Suprapubic skin (tissue), 4 donors: Measurements from ENCODE around the gene KRT31. TPM values are rescaled to one million over a fixed set of nuclear protein-coding genes. Genes with fewer than 3 reads are reported as not detected.

Experiments used
- DNase-seq, 2 donors: peaks; one replicate each; pipeline ENCODE4 v3.0.0-alpha.2; 2019; ENCODE audit warnings: low spot score in 2 of 2
- H3K27ac ChIP-seq: fragments of 200-600 bp; sonication (generic); one replicate; pipeline ENCODE4 v1.5.1; 2019
- H3K27me3 ChIP-seq: fragments of 200-600 bp; sonication (generic); one replicate; pipeline ENCODE4 v1.5.1; 2019
- H3K36me3 ChIP-seq: fragments of 200-600 bp; sonication (generic); one replicate; pipeline ENCODE4 v1.5.1; 2019
- H3K4me1 ChIP-seq: fragments of 200-600 bp; sonication (generic); one replicate; pipeline ENCODE4 v1.5.1; 2019
- H3K4me3 ChIP-seq: fragments of 200-600 bp; sonication (generic); one replicate; pipeline ENCODE4 v1.5.1; 2019; ENCODE audit warnings: mild to moderate bottlenecking
- H3K9me3 ChIP-seq: fragments of 200-600 bp; sonication (generic); one replicate; pipeline ENCODE4 v1.5.1; 2019
- EP300 ChIP-seq: sonication (generic); formaldehyde crosslinking; IDR thresholded peaks from one replicate; pipeline ENCODE4 v1.6.1; 2017; ENCODE audit warnings: antibody characterized with exemption
- POLR2A ChIP-seq, 2 donors: fragments of 450-650 bp; IDR thresholded peaks; one replicate each; pipeline ENCODE4 v1.6.1; 2017; ENCODE audit warnings: antibody characterized with exemption in 2 of 2, mild to moderate bottlenecking in 2 of 2, moderate library complexity in 2 of 2
- POLR2AphosphoS5 ChIP-seq, 3 donors: sonication (generic); formaldehyde crosslinking; IDR thresholded peaks; one replicate each; pipeline ENCODE4 v1.6.1; 2017; ENCODE audit warnings: antibody characterized with exemption in 3 of 3
- WGBS: methylation state at CpG from one replicate; pipeline ENCODE4 v1.1.5; 2018; 5-methylcytosine and 5-hydroxymethylcytosine counted together
- total RNA-seq, 4 donors: library from RNA; depleted of rRNA; stranded (reverse); fragments of >200 nt; gene quantifications; one replicate each; pipeline ENCODE4 v1.1.0, GENCODE V29; 2016
- TF ChIP-seq, protein P1 (sequence below), 2 donors: fragments of 200-600 bp in 1 of 2; fragments of 450-650 bp in 1 of 2; sonication (generic) in 1 of 2; IDR thresholded peaks; one replicate each; pipeline ENCODE4 v1.5.1; 2016 to 2019; ENCODE audit warnings: antibody characterized with exemption in 2 of 2, mild to moderate bottlenecking in 1 of 2, moderate library complexity in 1 of 2

The KRT31 gene
- total RNA-seq, 4 donors from 2014 or later: 38.5 to 618 (median 84.8) TPM

DNA sequence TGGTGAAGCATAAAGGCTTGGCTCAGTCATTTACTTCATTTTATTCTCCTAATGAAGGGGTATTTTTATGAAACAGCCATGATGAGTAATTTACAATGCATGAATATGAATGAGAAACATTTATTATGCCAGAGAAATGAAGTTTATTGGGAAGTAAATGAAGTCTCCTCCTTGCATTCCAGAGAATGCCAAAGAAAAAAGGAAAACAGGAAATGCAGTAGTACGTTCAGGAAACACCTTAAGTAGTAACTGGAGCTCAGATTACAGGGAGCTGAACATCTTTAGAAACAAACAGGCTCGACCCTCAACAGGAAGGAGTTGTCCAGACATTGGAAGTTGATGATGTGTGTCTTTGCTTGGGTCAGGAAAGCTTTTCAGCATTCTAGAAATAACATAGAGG lies 19.9 kb downstream of the KRT31 start:
- TF ChIP-seq, protein P1, sequence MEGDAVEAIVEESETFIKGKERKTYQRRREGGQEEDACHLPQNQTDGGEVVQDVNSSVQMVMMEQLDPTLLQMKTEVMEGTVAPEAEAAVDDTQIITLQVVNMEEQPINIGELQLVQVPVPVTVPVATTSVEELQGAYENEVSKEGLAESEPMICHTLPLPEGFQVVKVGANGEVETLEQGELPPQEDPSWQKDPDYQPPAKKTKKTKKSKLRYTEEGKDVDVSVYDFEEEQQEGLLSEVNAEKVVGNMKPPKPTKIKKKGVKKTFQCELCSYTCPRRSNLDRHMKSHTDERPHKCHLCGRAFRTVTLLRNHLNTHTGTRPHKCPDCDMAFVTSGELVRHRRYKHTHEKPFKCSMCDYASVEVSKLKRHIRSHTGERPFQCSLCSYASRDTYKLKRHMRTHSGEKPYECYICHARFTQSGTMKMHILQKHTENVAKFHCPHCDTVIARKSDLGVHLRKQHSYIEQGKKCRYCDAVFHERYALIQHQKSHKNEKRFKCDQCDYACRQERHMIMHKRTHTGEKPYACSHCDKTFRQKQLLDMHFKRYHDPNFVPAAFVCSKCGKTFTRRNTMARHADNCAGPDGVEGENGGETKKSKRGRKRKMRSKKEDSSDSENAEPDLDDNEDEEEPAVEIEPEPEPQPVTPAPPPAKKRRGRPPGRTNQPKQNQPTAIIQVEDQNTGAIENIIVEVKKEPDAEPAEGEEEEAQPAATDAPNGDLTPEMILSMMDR (IDR thresholded peaks at IDR 0.05): no peak
- TF ChIP-seq POLR2A (IDR thresholded peaks at IDR 0.05) (no peak), EP300 (no peak), POLR2AphosphoS5 (IDR thresholded peaks at IDR 0.05) (no peak)
- H3K4me3 ChIP-seq: no peak overlapping the region
- no peaks in the 10 kb centered on the region for H3K4me1 ChIP-seq
- H3K36me3 ChIP-seq: no peaks in the 10 kb centered on the region
- WGBS: 4% methylated on average over 2 of the region's 2 CpGs
- peaks cover 4% of the 10 kb centered on the region for H3K27me3 ChIP-seq
- no peak overlapping the region for H3K27ac ChIP-seq
- no peak for DNase-seq
- no peaks in the 10 kb centered on the region for H3K9me3 ChIP-seq

DNA sequence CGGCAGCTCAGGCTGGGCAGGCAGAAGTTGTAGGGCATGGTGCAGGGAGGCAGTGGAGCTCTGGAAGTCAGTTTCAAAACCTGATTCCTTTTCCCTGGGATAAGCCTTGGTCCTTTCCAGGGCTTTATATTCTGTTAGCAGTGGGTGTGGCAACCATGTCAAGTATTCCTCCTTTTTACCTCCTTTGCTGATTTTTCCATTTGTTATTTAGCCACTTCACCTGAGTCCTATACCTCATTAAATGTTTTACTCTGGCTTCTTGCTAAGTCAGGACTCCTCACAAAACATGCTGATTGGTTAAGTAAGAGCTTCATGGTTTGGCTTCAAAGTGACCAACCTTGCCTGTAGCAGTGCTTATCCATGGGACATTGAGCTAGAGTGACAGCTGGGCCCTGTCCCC lies 27.7 kb downstream of the KRT31 start, which contains the start of gene KRT33B:
Gene KRT33B (minus strand): TSS at position 101 of the 400 bp plus-strand sequence. CDS start 63 bp downstream, at position 38.
- no peak for DNase-seq
- no peak for TF ChIP-seq POLR2AphosphoS5 (IDR thresholded peaks at IDR 0.05)
- TF ChIP-seq, protein P1 (IDR thresholded peaks at IDR 0.05): no peak
- TF ChIP-seq EP300: no peak
- Histone ChIP-seq H3K9me3 (no peaks in the 10 kb centered on the region), H3K27ac (no peak within 1 kb of the TSS), H3K36me3 (no peaks in the 10 kb centered on the region), H3K4me3 (no peak within 1 kb of the TSS), H3K4me1 (no peaks in the 10 kb centered on the region), H3K27me3 (peaks cover 4% of the 10 kb centered on the region)
- WGBS: 100% methylated on average over 1 of the region's 1 CpG

DNA sequence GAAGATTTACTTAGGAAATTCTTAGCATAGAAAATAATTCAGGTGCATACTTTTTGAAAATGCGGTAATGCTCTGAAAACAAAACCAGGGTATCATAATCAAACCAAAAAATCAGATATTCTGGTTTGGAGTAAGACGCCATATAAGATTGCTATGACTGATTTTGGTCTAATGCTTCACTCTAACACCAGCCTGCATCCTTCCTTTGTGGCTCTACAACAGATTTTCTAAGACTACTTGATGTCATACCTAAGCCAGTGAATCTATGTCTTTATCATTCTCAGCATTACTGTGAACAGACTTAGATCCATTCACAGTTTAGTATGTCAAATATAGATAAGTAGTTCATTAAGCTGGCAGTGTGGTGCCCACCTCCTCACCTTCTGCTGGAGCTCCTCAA lies 28.4 kb downstream of the KRT31 start:
- H3K4me1 ChIP-seq: no peaks in the 10 kb centered on the region
- H3K4me3 ChIP-seq: no peak overlapping the region
- no peak for TF ChIP-seq EP300
- TF ChIP-seq POLR2A (IDR thresholded peaks at IDR 0.05): no peak
- TF ChIP-seq, protein P1 (IDR thresholded peaks at IDR 0.05): no peak
- TF ChIP-seq POLR2AphosphoS5 (IDR thresholded peaks at IDR 0.05): no peak
- peaks cover 4% of the 10 kb centered on the region for H3K27me3 ChIP-seq
- H3K27ac ChIP-seq: no peak overlapping the region
- no peaks in the 10 kb centered on the region for H3K9me3 ChIP-seq
- no peak for DNase-seq
- H3K36me3 ChIP-seq: no peaks in the 10 kb centered on the region
- WGBS: 92% methylated on average over 2 of the region's 2 CpGs

DNA sequence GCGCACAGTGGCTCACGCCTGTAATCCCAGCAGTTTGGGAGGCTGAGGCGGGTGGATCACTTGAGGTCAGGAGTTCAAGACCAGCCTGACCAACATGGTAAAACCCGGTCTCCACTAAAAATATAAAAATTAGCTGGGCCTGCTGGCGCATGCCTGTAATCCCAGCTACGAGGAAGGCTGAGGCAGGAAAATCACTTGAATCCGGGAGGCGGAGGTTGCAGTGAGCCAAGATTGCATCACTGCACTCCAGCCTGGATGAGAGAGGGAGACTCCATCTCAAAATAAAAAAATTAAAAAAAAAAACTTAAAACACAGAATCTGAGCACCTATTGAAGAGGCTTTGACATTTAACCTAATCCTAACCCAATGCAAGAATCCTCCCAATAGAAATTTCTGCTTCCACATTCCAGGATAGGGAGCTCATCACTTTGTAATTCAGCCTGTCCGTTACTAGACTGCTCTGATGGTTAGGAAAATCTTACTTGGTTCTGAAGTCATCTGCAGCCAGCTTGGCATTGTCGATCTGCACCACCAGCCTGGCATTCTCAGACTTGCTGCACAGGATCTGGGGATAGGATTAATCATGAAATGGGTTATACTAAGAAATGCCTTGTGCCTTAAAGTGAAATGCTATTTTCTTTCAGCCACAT lies 29.9 kb downstream of the KRT31 start:
- Histone ChIP-seq H3K27ac (no peak overlapping the region), H3K9me3 (no peaks in the 10 kb centered on the region), H3K36me3 (no peaks in the 10 kb centered on the region), H3K4me1 (no peaks in the 10 kb centered on the region), H3K4me3 (no peak overlapping the region), H3K27me3 (peaks cover 4% of the 10 kb centered on the region)
- no peak for DNase-seq
- TF ChIP-seq EP300 (no peak), POLR2A (IDR thresholded peaks at IDR 0.05) (no peak), POLR2AphosphoS5 (IDR thresholded peaks at IDR 0.05) (no peak)
- TF ChIP-seq, protein P1 (IDR thresholded peaks at IDR 0.05): no peak
- WGBS: 51% methylated on average over 10 of the region's 10 CpGs

DNA sequence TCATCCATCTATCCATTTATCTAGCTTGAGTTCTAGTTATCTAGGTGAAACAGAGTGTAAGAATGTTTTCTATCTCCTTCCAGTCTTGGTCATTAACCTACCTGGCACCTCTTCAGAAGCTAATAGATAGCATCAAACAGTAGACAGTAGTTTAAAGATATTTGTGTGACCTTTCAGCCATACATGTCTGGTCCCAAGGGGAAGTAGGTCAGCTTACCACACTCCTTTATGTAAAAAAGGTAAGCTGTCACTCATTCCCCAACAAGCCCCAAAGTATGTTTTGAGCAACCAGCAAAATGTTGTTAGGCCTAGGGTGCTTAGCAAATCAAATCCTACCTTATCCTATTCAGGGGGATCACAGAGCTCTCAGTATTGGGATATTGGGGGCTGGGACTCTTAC lies 31.3 kb downstream of the KRT31 start:
- Histone ChIP-seq H3K27ac (no peak overlapping the region), H3K9me3 (no peaks in the 10 kb centered on the region), H3K36me3 (no peaks in the 10 kb centered on the region), H3K4me1 (no peaks in the 10 kb centered on the region), H3K4me3 (no peak overlapping the region), H3K27me3 (peaks cover 4% of the 10 kb centered on the region)
- TF ChIP-seq, protein P1 (IDR thresholded peaks at IDR 0.05): no peak
- TF ChIP-seq EP300 (no peak), POLR2AphosphoS5 (IDR thresholded peaks at IDR 0.05) (no peak), POLR2A (IDR thresholded peaks at IDR 0.05) (no peak)
- no peak for DNase-seq
